Activated naive CD4-positive, alpha-beta T cell treated with anti-CD3 and anti-CD28 coated beads, Interleukin-2, amount 50 U/mL, for 72 hours (primary cell): ENCODE measurements around the gene ZNF664. TPM values are rescaled to one million over a fixed set of nuclear protein-coding genes. Genes with fewer than 3 reads are reported as not detected.

Source experiments
- ATAC-seq, 2 donors: fragments of 150-1000 bp; cut with Tn5 transposase; 2 replicates each; pipeline ENCODE4 v1.10.0; 2021; ENCODE audit warnings: mild to moderate bottlenecking in 2 of 2, moderate library complexity in 2 of 2
- DNase-seq, 2 donors: peaks; one replicate each; pipeline ENCODE4 v3.0.0; 2021 to 2022; ENCODE audit warnings: low spot score in 2 of 2
- H3K27ac Mint-ChIP-seq, 2 donors: one replicate each; pipeline ENCODE4 v1.8.0; 2022; ENCODE audit warnings: mild to moderate bottlenecking in 2 of 2, mixed read lengths in 2 of 2
- H3K36me3 Mint-ChIP-seq, 2 donors: one replicate each; pipeline ENCODE4 v1.8.0; 2022; ENCODE audit warnings: mixed read lengths in 2 of 2
- H3K9me3 Mint-ChIP-seq, 2 donors: one replicate each; pipeline ENCODE4 v1.8.0; 2022; ENCODE audit warnings: mixed read lengths in 2 of 2
- total RNA-seq, 2 donors: library from RNA; stranded (reverse); gene quantifications; one replicate each; pipeline ENCODE4 v1.2.3, GENCODE V29; 2022

The ZNF664 gene
- total RNA-seq, 2 donors from 2014 or later, result 30.5 to 51.1 TPM

DNA sequence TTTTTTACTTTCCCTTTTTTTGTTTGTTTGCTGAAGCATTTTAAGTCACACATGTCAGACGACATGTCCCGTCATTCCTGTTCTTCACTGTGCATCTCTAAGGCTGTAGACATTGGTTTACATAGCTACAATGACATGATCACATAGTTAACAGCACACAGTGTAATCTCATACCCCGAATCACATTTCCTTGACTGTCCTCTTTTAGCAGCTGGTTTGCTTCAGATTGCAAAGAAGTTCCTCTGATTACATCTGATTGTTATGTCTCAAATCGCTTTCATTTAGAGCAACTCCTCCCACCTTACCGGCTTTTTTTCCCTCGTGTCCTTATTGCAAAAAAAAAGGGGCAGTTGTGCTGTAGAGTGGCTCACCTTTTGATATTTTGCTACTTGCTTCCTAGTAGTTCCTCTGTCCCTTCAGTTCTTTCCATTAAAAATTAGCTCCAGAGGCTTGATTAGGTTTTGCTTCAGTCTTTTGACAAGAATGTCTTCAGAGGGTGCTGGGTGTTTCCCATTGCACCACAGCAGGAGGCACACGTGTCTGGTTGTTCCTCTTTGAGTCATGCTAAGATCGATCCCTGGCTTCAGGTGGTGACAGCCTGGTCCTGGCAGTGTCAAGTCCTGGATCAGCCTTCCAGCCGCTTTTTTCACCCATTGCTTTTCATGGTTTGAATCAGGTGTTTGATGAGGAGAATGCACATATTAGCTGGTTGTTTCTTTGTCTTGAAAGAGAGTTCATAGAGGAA lies 35.0 kb downstream of the ZNF664 start:
- peaks cover 11 to 19% of the 10 kb centered on the region in 2 donors for H3K36me3 Mint-ChIP-seq
- DNase-seq (no peak), ATAC-seq (peak; percentile 68 to 74)
- H3K9me3 Mint-ChIP-seq, result no peaks in the 10 kb centered on the region
- no peak overlapping the region for H3K27ac Mint-ChIP-seq

DNA sequence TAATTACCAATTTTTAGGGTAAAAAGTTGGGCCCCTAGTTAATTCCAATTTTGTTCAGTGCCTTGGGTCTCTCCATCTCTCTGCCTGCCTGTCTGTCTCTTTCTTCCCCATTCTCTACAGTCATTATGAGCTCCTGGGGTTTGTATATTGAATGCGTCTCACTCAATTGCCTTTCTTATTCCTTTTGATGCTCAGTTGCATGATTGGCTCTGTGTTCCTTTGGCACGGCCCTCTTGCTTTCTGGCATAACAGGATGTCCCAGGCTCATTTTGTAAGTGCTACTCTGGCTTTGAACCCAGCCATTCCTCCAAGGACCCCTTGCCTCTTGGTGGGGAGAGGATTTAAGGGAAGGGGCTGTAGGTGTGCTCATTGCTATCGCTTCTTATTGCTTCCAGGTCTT lies 35.6 kb downstream of the ZNF664 start:
- DNase-seq (no peak), ATAC-seq (no peak)
- no peak overlapping the region for H3K27ac Mint-ChIP-seq
- H3K9me3 Mint-ChIP-seq, result no peaks in the 10 kb centered on the region
- peaks cover 11 to 25% of the 10 kb centered on the region in 2 donors for H3K36me3 Mint-ChIP-seq

DNA sequence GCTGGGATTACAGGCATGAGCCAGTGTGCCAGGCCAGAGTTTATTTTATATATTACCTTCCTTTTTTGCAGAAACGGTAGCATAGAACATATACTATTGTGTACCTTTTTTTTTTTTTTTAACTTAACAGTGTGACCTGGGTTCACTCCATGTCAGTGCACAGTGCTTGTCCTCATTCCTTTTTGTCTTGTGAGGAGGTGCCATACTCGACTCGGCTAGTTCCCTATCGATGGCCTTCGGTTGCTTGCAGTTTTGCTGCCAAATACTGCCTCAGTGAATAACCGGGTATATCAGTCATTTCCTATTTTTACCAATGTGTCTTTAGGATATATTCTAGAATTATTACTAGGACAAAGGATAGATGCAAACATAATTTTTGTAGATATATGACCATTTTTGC lies 36.8 kb downstream of the ZNF664 start:
- peaks cover 11 to 26% of the 10 kb centered on the region in 2 donors for H3K36me3 Mint-ChIP-seq

DNA sequence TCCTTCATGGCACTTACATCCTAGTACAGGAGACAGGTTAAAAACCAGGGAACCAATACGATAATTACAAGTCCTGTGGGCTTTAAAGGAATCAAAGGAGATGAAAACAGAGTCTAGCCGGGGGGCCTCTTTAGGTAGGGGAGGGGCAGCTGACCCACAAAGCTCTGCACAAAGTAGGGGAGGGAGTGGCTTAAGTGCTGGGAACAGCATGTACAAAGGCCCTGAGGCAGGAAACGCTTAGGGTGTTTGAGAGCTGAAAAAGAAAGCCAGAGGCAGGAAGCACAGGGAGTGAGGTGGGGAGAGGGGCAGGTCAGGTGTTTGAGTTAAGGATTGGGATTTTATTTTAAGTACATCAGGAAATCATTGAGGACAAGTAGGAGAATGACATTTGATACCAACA lies 37.7 kb downstream of the ZNF664 start:
- DNase-seq (no peak), ATAC-seq (no peak)
- H3K27ac Mint-ChIP-seq, result peak overlapping the region in 1 of 2 donors; percentile 52
- H3K9me3 Mint-ChIP-seq, result no peaks in the 10 kb centered on the region
- peaks cover 11 to 24% of the 10 kb centered on the region in 2 donors for H3K36me3 Mint-ChIP-seq

More for the DNA sequence above, 36.8 kb downstream of the ZNF664 start:
- ATAC-seq (no peak), DNase-seq (no peak)
- Mint-ChIP-seq H3K27ac (no peak overlapping the region), H3K9me3 (no peaks in the 10 kb centered on the region)

DNA sequence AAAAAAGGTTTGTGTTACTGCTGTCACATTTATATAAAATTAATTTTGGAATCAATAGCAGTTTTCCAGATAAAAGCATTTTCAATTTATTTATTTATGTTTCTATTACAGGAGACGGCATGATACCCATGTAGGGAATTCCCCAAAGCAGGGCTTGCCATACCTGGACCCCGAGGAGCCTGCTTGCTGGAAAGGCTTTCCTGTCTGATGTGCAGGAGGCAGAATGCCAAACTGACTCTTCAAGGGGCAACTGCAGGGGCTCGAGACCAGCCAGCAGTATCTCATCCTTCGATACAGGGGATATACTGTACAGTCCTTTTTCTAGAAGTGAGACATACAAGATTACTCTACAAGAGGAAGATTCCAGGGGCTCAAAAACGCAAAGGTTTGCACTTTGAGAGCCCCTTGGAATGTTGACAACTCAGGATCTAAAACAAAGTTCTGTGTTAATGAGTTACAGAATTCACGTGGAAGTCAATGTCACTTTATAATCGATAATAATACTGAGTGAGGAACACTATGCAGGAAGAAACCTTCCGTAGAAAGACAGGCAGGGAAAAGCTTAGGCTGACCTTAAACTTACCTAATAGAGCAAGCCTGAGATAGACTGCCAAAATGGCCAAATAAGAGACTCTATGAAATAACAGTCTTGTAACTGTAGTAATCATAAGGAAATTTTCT lies 38.6 kb downstream of the ZNF664 start:
- Mint-ChIP-seq H3K27ac (no peak overlapping the region), H3K9me3 (no peaks in the 10 kb centered on the region), H3K36me3 (peaks cover 11 to 18% of the 10 kb centered on the region in 2 donors)
- ATAC-seq (no peak), DNase-seq (no peak)

DNA sequence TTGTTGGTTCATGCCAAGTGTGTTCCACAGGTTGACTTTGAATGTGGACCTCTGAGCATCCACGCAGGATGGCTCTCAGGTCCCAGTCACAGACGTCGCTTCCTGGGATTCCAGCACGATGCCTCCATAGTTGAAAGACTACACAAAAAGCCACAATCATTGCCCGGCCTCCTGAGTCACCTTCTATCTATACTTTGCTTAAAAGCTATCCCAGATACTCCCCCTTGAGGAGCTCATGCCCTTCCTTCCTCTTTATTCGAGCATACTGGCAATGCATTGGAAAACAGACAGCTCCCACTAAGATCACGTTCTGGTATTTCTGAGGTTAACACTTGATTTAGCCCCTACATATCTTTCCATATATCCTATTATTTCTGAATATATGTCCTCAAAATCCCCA lies 40.1 kb downstream of the ZNF664 start:
- Mint-ChIP-seq H3K36me3 (peaks cover 11 to 18% of the 10 kb centered on the region in 2 donors), H3K9me3 (no peaks in the 10 kb centered on the region), H3K27ac (no peak overlapping the region)
- no peak for DNase-seq
- ATAC-seq, result no peak

DNA sequence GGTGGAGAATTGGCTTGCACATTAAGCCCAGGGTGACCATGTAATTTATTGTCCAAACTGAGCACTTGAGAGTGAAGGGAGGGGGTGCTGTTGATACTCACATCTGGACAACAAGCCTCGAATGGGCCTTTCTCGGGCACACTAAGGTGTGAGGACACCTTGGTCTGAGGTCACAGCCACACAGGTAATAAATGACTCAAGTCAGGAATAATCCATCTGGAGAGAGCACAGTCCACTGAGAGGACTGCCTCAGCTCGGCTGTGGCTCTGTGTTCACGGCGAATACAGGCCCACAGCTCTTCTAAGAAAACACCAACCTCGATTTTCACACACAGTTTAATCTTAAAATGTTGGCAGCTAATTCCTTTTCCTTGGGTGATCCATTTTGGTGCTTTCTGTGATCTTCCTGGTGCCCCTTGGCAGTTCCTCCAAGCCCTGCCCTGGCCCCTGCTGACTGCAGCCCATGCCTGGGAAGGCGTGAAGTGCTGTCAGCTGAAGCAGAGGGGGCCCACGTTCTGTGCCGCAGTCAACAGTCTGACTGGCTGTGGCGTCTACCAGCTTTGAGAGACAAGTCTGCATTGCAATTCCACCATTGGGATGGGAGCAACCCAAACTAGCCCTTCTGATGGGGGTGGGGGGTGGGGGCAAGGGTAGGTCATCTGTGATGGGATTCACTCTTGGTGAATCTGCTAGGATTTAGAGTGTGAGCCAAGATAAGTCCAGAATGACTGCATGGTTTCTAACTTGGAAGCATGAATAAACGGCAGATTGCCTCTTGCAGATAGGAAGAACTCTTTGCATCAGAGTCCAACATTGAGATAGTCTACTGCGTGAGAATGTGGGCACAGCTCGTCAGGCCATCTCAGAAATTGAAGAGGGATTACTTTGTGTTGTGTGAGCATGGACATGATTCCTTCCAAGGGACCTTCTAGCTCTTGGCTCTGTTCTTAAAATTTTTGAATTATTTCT lies 42.8 kb downstream of the ZNF664 start:
- no peak for ATAC-seq
- DNase-seq, result no peak
- Mint-ChIP-seq H3K36me3 (peaks cover 11 to 18% of the 10 kb centered on the region in 2 donors), H3K9me3 (no peaks in the 10 kb centered on the region), H3K27ac (no peak overlapping the region)

DNA sequence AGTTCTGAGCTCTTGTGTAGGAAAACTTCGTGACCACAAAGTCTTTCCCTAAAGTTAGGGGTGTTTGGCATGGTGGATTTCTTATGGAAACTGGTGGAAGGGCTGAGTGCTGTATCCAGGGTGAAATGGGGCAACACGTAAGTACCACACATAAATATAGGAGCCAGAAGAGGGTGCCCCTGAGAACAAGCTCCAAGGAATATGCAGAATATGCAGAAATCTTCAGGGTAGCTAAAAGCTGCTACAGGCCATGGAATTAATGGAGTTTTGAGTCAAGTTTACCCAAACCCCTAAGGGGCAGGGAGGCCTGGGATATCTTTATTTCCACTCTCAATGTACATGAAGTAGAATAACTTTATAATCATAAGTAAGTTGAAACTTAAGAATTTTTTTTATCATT lies 44.0 kb downstream of the ZNF664 start:
- DNase-seq (no peak), ATAC-seq (no peak)
- Mint-ChIP-seq H3K27ac (no peak overlapping the region), H3K9me3 (no peaks in the 10 kb centered on the region), H3K36me3 (peaks cover 6 to 13% of the 10 kb centered on the region in 2 donors)

DNA sequence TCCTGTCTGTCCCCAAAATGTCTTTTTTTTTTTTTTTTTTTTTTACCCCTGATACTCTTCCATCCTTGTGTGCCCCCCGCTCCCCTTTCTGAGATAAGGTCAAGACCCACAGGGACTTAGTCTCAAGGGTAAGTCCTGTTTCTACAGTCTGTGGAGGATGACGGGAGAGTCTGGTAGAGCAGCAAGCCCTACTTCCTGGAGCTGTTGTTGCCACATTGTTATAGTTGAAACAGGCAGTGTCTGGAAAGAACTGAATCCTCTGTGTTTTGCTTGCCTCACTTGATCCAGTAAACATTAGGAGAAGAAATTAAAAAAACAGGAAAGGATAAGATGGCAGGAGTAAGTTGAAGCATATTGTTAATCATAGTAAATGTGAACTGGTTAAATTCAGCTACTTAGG lies 45.5 kb downstream of the ZNF664 start:
- no peak for ATAC-seq

DNA sequence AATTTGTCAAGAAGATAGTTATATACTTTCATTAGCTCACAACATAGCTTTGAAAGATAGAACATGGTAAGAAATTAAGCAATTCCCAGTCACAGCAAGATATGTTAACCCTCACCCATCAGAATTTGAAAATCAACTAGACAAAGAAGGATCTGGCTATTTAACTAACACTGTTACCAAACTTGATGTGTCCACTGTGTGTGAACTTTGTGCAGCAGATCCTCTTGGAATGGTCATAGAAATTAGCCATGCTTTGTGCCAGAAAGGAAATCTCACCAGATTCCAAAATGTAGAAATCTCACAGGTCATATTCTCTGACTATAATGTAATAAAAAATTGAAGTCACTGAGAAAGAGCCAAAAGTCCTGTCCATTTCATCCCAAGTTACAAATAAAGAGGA lies 46.1 kb downstream of the ZNF664 start:
- H3K36me3 Mint-ChIP-seq, result no peaks in the 10 kb centered on the region
- ATAC-seq (no peak), DNase-seq (no peak)
- H3K9me3 Mint-ChIP-seq, result no peaks in the 10 kb centered on the region
- H3K27ac Mint-ChIP-seq, result no peak overlapping the region

More for the DNA sequence above, 45.5 kb downstream of the ZNF664 start:
- Mint-ChIP-seq H3K27ac (no peak overlapping the region), H3K9me3 (no peaks in the 10 kb centered on the region), H3K36me3 (peaks cover 0 to 1% of the 10 kb centered on the region in 2 donors)
- DNase-seq, result no peak

DNA sequence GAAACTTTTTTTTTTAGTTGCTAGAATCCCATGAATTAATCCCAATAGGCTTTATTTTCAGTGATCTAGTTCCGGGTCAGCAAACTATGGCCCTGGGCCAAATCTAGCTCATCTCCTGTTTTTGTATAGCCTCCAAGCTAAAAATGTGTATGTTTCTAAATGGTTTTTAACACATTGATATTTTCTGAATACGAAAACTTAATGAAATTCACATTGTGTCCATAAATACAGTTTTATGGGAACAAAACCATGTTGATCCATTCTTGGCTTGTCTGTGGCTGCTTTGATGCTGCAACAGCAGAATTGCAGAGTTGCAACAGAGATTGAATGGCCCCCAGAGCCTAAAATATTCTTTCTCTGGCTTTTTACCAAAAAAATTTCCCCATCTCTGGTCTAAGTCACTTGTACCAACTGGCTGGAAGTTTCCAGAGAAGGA lies 47.5 kb downstream of the ZNF664 start:
- H3K9me3 Mint-ChIP-seq, result no peaks in the 10 kb centered on the region
- no peak for ATAC-seq
- H3K36me3 Mint-ChIP-seq, result no peaks in the 10 kb centered on the region
- H3K27ac Mint-ChIP-seq, result no peak overlapping the region
- DNase-seq, result no peak

DNA sequence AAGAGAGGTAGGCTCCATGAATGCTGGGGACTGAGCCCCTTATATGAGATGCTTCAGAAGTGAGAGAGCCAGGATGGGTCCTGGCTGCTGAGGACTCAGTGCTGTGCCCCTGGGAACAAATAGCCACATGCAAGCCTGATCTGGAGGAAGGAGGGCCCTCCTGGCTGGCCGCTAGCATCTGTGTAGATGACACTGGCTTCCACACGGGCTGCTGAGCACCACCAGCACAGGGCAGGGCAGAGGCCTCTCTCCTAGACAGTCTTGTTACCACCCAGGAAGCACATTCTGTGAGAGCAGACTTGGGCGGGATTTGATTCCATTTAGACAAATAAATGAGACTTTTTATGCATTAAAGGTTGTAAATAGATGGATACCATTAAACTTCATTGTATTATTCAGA lies 48.0 kb downstream of the ZNF664 start:
- ATAC-seq (no peak), DNase-seq (no peak)
- no peak overlapping the region for H3K27ac Mint-ChIP-seq
- H3K9me3 Mint-ChIP-seq, result no peaks in the 10 kb centered on the region
- H3K36me3 Mint-ChIP-seq, result no peaks in the 10 kb centered on the region

DNA sequence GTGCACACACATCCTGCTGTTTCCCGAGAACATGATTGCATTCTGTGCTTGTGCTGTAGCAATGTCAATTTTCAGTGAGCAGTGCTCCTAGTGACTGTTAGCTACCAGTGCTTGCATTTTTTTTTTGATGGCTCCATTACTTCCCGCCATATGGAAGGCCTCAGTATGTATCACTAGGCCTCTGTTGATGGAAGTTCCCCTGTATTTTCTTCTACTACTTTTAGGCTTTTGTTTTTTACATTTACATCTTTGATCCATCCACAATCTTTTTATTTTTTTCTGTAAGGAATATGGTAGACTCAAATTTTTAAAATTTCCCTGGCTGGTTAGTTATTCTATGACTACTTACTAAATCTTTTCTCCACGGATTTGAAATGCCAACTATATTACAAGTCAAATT lies 49.1 kb downstream of the ZNF664 start:
- DNase-seq (no peak), ATAC-seq (no peak)
- Mint-ChIP-seq H3K27ac (no peak overlapping the region), H3K9me3 (no peaks in the 10 kb centered on the region), H3K36me3 (no peaks in the 10 kb centered on the region)

DNA sequence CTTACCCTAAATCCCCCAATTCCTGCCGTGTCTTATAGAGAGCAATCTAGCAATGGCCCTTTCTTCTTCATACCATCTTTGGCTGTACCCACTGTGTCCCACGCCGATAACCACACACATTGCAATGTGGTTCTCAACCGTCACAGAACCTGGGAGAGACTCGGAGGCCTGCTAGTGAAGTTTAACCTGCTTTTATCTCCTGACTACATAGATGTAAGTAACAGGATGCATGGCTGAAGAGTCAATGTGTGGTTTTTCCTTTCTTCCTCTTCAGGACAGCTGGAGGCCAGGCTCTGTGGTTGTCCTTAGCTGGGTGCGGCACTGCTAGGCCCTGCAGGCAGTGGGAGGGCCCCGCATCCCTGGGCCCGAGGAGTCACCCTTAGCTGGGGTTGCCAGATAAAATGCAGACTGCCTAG lies 51.3 kb downstream of the ZNF664 start:
- H3K27ac Mint-ChIP-seq, result peak overlapping the region in 1 of 2 donors; percentile 32
- ATAC-seq, result no peak
- H3K9me3 Mint-ChIP-seq, result no peaks in the 10 kb centered on the region
- DNase-seq, result no peak
- no peaks in the 10 kb centered on the region for H3K36me3 Mint-ChIP-seq

DNA sequence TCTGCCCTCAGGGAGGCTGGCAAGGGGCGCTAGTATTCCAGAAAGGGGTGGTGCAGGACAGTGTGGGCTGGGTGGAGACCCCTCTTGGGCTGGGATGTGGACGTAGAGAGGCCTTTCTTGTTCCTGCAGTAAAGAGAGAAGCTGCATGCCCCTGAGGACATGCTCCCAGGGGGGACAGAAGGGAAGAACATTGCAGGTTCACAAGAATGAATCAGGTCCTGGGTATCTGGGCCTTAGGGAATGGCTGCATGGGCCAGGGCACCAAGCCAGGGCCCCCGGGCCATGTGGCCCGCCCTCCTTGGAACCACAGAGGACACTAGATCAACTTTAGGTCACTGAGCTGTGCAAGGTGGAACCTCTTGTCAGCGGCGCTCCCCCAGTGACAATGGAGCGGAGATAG lies 51.8 kb downstream of the ZNF664 start:
- no peak overlapping the region for H3K27ac Mint-ChIP-seq
- DNase-seq (no peak), ATAC-seq (no peak)
- H3K9me3 Mint-ChIP-seq, result no peaks in the 10 kb centered on the region
- H3K36me3 Mint-ChIP-seq, result no peaks in the 10 kb centered on the region

DNA sequence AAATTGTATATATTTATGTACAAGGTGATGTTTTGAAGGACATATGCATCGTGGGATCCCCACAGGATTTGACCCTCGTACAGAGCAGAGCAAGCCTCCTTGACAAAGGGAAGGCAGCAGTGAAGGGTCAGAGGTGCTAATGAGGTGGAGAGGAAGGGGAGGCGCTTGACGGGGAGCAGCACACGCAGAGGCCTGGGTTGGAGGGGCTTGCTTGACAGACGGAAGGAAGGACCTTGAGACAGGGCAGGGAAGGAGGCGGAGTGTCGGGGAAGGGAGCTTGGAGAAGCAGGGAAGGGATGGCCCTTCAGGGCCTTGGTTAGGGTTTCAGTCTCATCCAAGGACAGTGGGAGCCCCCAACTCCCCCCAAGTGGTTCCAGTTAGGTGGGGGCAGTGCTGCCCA lies 52.6 kb downstream of the ZNF664 start:
- DNase-seq (no peak), ATAC-seq (no peak)
- H3K36me3 Mint-ChIP-seq, result no peaks in the 10 kb centered on the region
- no peak overlapping the region for H3K27ac Mint-ChIP-seq
- H3K9me3 Mint-ChIP-seq, result no peaks in the 10 kb centered on the region
